ENCODE measurements around the gene CHRNA7.

- TF ChIP-seq EZH2phosphoT487 (IDR thresholded peaks at IDR 0.05; ENCODE audit: insufficient read depth, low read depth) (no peak), EZH2 (IDR thresholded peaks at IDR 0.05; ENCODE audit: insufficient read depth, poor library complexity, severe bottlenecking) (no peak)
Measured at GRCh38 chr15:32112101-32112500, 81.8 kb downstream of the CHRNA7 start.

All from GM23248 (cell line).